HG02763 (cell line): ENCODE measurements around the gene TUBA1B.
"Not testable (repeated sequence)": the region's sequence is repeated elsewhere in the genome, so short reads cannot be mapped to it uniquely, and the experiment has no call there.

ENCODE experiments used
- ATAC-seq: cut with Tn5 transposase; IDR thresholded peaks from one replicate; pipeline ENCODE4 v1.9.1; 2021; ENCODE audit warnings: mild to moderate bottlenecking, moderate library complexity; ENCODE audit not compliant: unreplicated experiment

TUBA1B gene

DNA sequence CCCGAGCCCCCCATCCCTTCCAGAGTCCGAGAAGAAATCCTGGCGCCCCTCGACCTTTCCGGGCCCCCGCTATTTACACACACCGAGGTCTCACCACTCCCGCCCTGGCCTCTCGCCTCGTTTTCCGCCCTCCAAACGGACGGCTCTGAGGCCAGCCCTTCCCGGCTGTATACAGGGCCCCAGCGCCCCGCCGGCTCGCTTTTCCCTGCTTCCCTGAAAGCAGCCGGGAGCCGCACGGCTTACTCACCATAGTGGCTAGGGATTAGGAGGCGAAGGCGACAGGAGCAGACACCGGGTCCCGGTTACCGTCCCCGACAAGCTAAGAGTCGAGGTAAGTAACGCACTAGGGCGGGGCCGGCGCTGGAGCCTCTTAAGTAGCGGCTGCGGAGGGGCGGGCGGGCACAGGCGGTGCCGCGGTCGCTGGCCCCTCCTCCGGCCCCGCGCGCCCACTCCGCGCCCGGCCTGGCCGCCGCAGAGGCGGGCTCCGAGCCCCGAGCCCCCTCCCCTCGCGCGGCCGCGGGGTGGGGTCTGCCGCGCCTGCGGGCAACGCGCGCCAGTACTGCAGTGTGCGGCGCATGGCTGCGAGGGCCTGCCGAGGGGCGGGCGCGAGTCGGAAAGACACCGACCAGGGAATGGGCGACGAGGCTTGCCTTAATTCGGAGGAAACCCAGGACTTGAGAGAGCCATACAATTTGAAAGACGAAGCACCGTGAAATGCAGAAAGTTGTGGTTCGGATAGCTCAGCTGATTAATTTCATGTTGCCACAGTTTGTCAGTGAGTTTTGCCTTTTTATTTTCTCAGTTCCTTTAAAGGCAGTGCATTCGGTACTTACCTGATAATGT lies at the start of gene TUBA1B:
TUBA1B (minus strand) TSS at position 345 of the 843 bp plus-strand sequence; CDS start at position 250, 95 bp downstream.
- peak; percentile 65 for ATAC-seq

DNA sequence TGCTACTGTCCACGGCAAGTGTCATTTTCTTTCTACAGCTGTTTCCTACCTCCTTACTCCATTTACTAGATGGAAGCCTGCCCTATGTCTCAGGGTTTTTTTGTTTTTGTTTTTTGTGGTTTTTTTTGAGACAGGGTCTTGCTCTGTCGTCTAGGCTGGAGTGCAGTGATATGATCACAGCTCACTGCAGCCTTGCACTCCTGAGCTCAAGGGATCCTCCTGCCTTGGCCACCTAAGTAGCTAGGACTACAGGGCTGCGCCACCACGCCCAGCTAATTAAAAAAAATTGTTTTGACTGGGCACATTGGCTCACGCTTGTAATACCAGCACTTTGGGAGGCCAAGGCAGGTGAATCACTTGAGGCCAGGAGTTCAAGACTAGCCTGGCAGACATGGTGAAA lies 43.0 kb upstream of the TUBA1B start:
- ATAC-seq = no peak

DNA sequence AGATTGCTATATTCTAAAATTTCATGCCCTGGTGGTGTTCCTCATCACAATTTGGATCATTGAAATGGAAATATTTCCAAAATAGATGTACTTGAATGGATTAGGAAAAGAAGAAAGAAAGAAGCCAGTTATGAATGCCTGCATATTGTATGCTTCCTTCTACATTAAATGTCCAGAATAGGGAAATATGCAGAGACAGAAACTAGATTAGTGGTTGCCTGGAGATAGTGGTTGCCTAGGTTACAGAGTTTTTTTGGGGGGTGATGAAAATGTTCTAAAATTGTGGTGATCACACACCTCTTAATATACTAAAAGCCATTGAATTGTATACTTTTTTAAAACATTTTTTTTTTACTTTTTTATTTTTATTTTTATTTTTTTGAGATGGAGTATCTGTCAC lies 39.7 kb upstream of the TUBA1B start:
- ATAC-seq = no peak

DNA sequence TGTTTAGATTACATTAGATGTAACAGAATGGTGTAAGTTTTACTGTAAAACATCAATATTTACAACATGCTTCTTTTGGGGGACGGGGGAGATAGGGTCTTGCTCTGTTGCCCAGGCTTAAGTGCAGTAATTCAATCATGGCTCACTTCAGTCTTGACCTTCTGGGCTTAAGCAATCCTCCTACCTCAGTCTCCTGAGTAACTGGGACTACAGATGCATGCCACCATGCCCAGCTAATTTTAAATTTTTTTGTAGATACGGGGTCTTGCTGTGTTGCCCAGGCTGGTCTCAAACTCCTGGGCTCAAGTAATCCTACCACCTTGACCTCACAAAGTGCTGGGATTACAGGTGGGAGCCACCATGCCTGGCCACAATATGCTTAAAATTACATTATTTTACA lies 33.9 kb upstream of the TUBA1B start:
- ATAC-seq = no peak

DNA sequence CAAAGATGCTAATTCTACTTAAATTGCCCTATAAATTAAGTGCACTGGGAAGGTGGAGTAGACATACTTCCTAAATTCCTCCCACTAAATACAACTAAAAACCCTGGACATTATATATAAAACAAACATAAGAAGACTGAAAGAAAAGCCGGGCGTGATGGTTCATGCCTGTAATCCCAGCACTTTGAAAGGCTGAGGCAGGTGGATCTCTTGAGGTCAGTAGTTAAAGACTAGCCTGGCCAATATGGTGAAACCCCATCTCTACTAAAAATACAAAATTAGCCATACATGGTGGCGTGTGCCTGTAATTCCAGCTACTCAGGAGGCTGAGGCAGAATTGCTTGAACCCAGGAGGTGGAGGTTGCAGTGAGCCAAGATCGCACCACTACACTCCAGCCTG lies 30.7 kb upstream of the TUBA1B start:
- ATAC-seq = not testable (repeated sequence)

DNA sequence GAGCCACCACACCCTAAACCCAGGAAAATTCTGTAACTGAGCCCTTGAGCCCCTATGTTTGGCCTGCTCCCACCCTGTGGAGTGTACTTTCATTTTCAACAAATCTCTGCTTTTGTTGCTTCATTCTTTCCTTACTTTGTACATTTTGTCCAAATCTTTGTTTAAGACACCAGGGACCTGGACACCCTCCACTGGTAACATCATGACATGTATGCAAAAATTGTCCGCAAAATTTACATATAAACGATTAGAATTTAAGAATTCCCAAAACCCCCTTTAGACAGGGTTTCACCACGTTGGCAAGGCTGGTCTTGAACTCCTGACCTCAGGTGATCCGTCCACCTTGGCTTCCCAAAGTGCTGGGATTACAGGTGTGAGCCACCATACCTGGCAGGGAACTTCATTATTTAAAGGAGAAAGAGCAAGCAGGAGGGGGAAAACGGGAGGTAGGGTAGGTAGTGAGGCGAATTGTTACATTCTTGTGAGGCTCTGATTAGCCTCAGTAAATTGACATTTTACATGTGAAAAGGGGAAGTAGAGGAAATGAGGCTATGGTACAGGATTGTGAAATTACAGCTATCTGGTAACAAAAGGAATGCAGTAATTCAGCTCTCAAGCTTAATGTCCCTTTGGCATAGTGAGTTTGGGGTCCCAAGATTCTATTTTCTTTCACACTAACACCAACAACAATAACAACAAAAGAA lies 30.0 kb upstream of the TUBA1B start:
- ATAC-seq = no peak

DNA sequence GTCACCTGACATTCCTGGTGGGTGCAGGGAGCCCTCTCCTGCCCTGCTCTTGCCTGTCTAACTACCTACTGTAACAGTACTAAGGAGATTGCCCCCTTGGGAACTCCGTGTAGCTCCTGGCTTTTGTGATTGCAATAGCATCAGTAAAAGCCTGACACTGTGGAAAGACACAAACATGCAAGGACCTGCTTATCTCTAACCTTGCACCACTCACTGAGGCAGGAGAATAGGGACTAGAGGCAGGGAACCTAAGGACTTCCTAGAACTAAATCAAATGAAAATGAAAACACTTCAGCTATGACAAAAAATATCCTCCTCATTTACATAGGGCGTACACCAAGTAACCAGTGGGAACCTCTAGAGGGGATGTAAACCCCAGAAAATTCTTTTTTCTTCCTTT lies 29.2 kb upstream of the TUBA1B start:
- ATAC-seq = no peak

DNA sequence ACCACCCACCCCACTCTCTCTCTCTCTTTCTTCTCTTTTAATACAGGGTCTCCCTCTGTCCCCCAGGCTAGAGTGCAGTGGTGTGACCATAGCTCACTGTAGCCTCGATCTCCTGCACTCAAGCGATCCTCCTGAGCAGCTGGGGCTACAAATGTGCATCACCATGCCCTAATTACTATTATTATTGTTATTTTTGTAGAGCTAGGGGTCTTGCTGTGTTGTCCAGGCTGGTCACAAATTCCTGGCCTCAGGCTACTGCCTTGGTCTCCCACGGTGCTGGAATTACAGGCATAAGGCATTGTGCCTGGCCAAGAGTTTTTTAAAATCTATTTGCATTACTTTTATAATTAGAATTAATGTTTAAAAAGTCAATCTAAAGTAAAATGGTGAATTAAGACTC lies 23.0 kb upstream of the TUBA1B start:
- no peak for ATAC-seq

DNA sequence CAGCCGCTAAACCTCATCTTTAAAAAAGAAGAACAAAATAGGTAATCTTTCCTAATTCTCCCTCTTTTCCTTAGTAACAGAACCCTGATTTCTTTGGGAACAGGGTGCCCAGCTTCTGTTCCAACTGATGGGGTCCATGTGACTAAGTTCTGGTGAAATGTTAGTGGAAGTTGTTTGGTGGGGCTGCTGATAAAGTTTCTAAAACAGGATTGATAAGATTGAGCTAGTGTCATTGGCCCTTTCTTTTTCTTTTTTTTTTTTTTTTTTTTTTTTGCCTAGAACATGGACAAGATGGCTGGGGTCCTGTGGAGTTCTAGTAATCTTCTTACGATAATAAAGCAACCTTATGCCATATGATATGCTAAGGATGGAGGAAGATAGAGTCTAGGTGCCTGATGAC lies 16.2 kb upstream of the TUBA1B start:
- ATAC-seq = no peak

DNA sequence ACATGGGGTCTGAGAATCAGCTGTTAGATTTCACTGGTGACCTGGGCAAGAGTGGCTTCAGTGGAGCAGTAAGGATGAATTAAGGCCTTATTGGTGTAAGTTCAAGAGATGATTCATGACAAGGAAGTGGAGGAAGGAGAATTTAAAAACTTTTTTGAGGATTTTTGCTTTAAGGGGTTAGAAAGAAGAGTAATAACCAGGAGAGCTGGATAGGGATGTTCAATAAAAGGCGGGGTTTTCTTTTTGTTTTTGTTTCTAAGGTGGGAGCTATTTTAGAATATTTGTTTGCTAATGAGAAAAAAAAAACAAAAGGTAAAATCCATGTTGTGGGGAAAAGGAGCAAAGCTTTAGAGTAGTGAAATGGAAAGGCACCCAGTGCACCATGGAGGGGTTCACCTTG lies 15.2 kb upstream of the TUBA1B start:
- no peak for ATAC-seq

DNA sequence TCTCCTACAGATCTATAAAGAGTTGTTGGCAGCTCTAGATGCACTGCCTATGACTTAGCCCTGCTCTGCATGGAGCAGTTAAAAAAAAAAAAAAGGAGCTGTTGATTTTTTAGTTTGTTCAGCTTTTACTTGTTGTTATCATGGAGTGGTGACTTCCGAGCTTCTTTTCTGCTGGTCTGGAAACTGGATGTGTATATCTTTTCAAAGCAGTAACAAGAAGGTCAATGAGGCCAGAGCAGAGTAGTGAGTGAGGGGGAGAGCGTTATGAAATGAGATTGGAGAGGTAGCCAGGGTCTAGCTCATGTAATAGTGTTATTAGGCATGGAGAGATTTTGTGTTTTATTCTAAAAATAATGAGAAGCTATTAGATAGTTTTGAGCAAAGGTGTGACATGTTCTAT lies 13.2 kb upstream of the TUBA1B start:
- ATAC-seq = no peak

DNA sequence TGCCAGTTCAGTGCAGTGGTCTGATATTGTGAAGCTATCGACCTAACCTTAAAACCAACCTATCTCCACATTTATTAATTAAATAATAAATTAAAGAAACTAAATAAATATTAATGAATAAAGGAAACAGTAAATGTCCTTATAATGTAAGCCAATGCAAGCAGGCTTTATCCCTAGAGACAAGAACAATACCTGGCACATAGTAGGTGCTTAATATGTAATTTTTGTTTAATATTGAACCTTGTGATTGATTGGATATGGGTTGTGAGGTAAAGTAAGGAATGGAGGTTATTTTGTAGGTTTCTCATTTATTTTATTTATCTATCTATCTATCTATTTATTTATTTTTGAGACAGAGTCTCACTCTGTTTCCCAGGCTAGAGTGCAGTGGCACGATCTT lies 7.8 kb upstream of the TUBA1B start:
- ATAC-seq = no peak

DNA sequence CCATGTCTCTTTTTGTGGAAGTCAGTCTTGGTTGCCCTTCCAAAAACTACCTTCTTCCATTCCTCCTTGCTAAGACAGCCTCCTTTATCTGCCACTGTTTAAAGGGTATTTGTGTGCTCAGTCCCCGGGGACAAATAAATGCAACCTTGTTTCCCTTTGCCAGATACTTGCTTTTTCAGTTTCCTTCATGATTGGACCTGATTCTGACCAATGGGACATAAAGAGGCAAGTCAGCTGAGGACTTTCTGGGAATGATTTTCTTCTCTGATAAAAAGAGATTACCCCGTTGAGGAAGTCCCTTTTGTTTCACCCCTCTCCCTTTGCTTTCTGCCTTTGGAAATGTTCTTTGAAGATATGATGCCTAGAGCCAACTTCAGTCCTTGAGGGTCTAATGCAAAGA lies 7.4 kb upstream of the TUBA1B start:
- ATAC-seq = no peak

DNA sequence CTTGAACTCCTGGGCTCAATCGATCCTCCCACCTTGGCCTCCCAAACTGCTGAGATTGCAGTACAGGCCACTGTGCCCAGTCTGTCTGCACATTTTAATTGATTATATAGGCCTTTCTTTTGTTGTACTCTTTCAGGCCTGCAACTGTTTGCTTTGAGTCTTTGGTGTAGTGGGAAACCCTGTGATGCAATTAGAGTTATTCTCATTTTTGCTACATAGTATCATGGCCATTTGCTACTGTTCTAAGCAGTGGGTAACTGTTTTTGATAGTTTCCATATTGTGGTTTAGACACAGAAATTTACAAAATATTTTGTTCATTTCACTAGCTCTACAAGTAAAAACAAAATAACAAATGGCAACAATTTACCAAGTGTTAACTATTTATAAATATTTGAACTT lies 6.3 kb upstream of the TUBA1B start:
- no peak for ATAC-seq

DNA sequence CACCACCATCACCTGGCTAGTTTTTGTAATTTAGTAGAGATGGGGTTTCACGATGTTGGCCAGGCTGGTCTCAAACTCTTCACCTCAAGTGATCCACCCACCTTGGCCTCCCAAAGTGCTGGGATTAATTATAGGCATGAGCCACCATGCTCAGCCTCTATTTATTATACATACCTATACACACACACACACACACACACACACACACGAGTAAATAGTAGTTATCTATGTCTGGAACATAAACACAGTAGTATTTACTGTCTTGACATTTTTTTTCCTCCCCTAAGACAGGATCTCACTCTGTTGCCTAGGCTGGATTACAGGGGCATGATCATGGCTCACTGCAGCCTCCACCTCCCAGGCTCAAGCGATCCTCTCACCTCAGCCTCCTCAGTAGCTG lies 5.8 kb upstream of the TUBA1B start:
- not testable (repeated sequence) for ATAC-seq

DNA sequence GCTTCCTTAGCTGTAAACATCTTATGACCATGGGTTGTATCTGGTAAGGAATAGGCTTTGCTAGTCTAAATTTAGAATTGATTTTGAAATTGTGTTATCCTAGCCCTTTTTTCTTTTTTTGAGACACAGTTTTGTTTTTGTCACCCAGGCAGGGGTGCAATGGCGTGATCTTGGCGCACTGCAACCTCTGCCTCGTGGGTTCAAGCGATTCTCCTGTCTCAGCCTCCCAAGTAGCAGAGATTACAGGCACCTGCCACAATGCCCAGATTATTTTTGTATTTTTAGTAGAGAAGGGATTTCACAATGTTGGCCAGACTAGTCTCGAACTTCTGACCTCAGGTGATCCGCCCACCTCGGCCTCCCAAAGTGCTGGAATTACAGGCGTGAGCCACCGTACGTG lies 2.4 kb upstream of the TUBA1B start:
- ATAC-seq = no peak

DNA sequence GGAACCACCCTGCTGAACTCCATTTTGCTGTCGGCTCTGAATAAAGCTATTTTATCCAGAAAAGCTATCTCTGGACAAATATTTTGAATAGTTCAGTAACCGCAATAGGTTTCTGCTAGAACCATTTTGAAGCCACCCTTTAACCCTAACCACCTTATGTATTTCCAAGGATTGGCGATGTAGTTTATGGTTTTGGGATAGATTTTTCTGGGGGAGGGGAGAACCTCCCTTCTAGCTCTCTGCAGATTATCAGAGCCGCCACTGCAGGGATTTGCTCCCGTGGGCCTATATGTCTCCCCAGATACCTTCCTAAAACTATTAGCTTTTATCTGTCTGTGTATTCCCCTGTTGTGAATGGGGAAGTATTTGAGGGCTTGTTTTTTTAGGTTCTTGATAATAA lies 1.8 kb upstream of the TUBA1B start:
- ATAC-seq = no peak

DNA sequence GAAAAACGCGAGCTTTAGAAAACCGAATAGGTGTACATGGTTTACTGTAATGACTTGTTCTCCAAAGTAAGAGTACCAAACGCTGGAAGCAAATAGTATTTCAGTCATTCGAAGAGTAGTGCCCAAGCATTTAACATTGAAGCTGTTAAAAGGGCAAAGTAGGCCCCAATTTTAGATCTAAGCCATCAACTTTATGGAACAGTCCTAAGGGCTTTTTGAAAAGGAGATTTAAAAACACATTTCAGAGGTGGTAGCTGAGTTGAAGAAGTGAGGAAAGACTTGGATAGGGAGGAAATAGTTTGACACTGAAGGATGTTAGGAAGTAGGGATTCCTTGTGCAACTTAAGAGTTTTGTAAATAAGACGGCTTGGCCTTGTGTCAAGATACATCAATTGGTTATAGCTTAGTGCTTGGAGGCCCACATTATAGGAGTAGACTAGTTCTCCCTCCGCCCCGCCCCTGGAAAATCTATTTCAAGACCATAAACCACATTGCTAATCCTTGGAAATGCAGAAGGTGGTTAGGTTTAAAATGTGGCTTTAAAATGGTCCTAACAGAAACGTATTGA lies 783 bp upstream of the TUBA1B start:
- no peak for ATAC-seq

DNA sequence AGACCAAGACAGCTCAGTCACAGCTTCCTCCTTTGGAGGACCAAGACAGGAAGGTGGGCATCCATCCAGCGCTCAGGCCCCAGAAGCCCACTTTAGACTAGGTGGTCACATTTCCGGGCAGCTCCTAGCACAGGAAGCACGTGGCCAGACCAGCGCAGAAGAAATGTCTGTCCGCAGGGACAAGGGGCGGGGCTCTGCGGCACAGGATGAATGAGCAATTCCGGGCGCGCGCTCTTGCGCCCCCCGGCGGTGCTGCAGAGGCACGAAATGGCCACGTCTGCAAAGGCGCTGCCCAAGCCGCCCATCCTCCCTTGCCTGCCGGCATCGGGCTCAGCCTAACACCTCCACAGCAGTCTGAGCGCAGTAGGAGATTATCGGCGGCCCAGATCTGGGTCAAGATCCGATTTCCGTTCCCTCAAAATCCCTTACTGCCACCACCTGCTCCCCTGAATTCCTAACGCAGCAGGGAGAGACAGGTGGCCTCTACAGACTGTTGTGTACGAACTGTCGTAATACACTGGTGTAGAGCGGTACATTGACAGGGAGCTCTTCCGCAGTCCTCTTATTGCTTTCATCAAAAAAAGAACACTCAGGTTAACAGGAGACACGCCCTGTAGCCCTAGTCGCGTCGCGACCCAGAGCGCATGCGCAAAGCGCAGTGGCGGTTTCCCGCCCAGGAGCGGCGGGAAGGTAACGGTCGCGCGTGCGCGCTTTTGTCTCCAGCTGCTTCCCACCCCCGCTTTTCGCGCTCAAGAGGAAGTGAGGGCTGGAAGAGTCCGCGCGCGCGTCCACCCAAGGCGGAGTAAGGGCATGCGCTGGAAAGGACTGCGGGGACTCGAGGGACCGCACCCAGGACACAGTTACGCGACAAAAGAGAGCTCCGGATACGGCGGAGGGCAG lies 794 bp downstream of the TUBA1B start:
- peak; percentile 46 for ATAC-seq

DNA sequence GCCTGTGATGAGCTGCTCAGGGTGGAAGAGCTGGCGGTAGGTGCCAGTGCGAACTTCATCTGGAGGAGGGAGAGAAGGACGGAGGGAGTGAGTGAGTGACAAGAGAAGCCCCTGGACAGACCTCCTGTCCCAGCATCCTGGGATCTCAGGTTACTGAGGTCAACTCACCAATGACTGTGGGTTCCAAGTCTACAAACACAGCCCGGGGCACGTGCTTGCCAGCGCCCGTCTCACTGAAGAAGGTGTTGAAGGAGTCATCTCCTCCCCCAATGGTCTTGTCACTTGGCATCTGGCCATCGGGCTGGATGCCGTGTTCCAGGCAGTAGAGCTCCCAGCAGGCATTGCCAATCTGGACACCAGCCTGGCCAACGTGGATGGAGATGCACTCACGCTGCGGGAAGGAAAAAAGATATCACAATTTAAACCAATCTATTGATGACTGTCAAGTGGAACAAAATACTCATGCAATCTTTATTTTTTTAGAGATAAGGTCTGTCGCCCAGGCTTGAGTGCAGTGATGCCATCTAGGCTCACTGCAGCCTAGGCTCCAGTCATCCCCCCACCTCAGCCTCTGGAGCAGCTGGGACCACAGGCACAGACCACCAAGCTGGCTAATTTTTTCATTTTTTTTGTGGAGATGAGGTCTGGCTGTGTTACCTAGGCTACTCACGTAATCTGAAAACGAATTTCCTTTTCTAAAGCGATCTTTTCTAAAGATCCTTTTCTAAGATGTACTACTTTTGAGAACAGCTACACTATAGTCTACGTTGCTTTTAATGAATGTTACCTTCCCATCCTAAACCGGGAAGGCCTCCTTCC lies 1.7 kb downstream of the TUBA1B start:
- no peak for ATAC-seq
